Karpas-422 (cell line): Measurements from ENCODE around the gene ARV1. TPM values are rescaled to one million over a fixed set of nuclear protein-coding genes. Genes with fewer than 3 reads are reported as not detected.
"Not testable (repeated sequence)": the region's sequence is repeated elsewhere in the genome, so short reads cannot be mapped to it uniquely, and the experiment has no call there.

Experiments used
- DNase-seq: peaks from one replicate; pipeline ENCODE4 v3.0.0-alpha.2; 2015
- H2AFZ ChIP-seq: fragments of 200-600 bp; sonication (generic); 2 replicates; pipeline ENCODE4 v1.6.1; 2014; ENCODE audit warnings: antibody characterized with exemption, low read length, mixed read lengths
- H3K27ac ChIP-seq: fragments of 200-600 bp; sonication (generic); 2 replicates; pipeline ENCODE4 v1.5.1; 2014; ENCODE audit warnings: mild to moderate bottlenecking, low read length, moderate library complexity
- H3K27me3 ChIP-seq: fragments of 200-600 bp; sonication (generic); 2 replicates; pipeline ENCODE4 v1.6.1; 2014; ENCODE audit warnings: low read length, mixed read lengths
- H3K36me3 ChIP-seq: fragments of 200-600 bp; sonication (generic); 2 replicates; pipeline ENCODE4 v1.6.1; 2014; ENCODE audit warnings: low read length, mixed read lengths; ENCODE audit not compliant: insufficient read depth
- H3K4me1 ChIP-seq: fragments of 200-600 bp; sonication (generic); 2 replicates; pipeline ENCODE4 v1.6.1; 2014; ENCODE audit warnings: mild to moderate bottlenecking, low read length, mixed read lengths
- H3K4me2 ChIP-seq: fragments of 200-600 bp; sonication (generic); 2 replicates; pipeline ENCODE4 v1.6.1; 2014; ENCODE audit warnings: low read length, low read depth, mild to moderate bottlenecking; ENCODE audit not compliant: poor library complexity, severe bottlenecking
- H3K4me3 ChIP-seq: fragments of 200-600 bp; sonication (generic); 2 replicates; pipeline ENCODE4 v1.5.1; 2014; ENCODE audit warnings: mild to moderate bottlenecking, antibody characterized with exemption, low read length, mixed read lengths
- H3K79me2 ChIP-seq: fragments of 200-600 bp; sonication (generic); 2 replicates; pipeline ENCODE4 v1.6.1; 2014; ENCODE audit warnings: mild to moderate bottlenecking, low read length, mixed read lengths
- H3K9ac ChIP-seq: fragments of 200-600 bp; sonication (generic); 2 replicates; pipeline ENCODE4 v1.6.0; 2014; ENCODE audit warnings: low read length
- H3K9me2 ChIP-seq: fragments of 200-600 bp; sonication (generic), shearing (Covaris generic); replicated peaks from 2 replicates; pipeline ENCODE4 v1.6.0; 2014; ENCODE audit warnings: mild to moderate bottlenecking, low read length, moderate library complexity; ENCODE audit not compliant: insufficient read depth
- H3K9me3 ChIP-seq: fragments of 300-700, 200-600 bp; sonication (generic); 2 replicates; pipeline ENCODE4 v1.6.1; 2014; ENCODE audit warnings: low read length, mixed read lengths
- H4K20me1 ChIP-seq: fragments of 200-600 bp; sonication (generic); 2 replicates; pipeline ENCODE4 v1.6.1; 2014; ENCODE audit warnings: mild to moderate bottlenecking, antibody characterized with exemption, low read length, low read depth; ENCODE audit not compliant: insufficient read depth
- total RNA-seq: library from RNA; depleted of rRNA; stranded (reverse); fragments of >200 nt; shearing (Covaris generic); gene quantifications from 2 replicates; pipeline ENCODE4 v1.2.3, GENCODE V29; 2014; ENCODE audit warnings: low replicate concordance

Gene ARV1
- total RNA-seq, 1 experiment from 2014 or later, result 35.1 TPM

GRCh38 chr1:230987448-230987847 lies 8.6 kb downstream of the ARV1 start:
- no peak for DNase-seq
- H2AFZ ChIP-seq, result no peak overlapping the region
- H3K36me3 ChIP-seq, result peaks cover 36% of the 10 kb centered on the region
- peaks cover 74% of the 10 kb centered on the region for H3K79me2 ChIP-seq
- H3K27me3 ChIP-seq, result no peaks in the 10 kb centered on the region
- no peak overlapping the region for H3K27ac ChIP-seq
- no peak overlapping the region for H3K4me3 ChIP-seq
- H3K4me1 ChIP-seq, result peaks cover 4% of the 10 kb centered on the region; the same call in 1 of the 2 replicates
- no peaks in the 10 kb centered on the region for H3K9me2 ChIP-seq
- 0 out of 2 replicates have a peak, but pooled peaks cover 3% of the 10 kb centered on the region for H4K20me1 ChIP-seq
- H3K9me3 ChIP-seq, result no peaks in the 10 kb centered on the region
- no peak overlapping the region for H3K4me2 ChIP-seq
- H3K9ac ChIP-seq, result no peak overlapping the region

- H3K9ac ChIP-seq, result no peak overlapping the region
- no peaks in the 10 kb centered on the region for H3K9me3 ChIP-seq
- no peak overlapping the region for H3K4me2 ChIP-seq
- H3K27ac ChIP-seq, result no peak overlapping the region
- no peaks in the 10 kb centered on the region for H3K4me1 ChIP-seq
- H4K20me1 ChIP-seq, result no peaks in the 10 kb centered on the region
- no peak overlapping the region for H3K4me3 ChIP-seq
- peaks cover 46% of the 10 kb centered on the region for H3K36me3 ChIP-seq
- no peak overlapping the region for H2AFZ ChIP-seq
- no peaks in the 10 kb centered on the region for H3K9me2 ChIP-seq
- no peaks in the 10 kb centered on the region for H3K27me3 ChIP-seq
- peaks cover 33% of the 10 kb centered on the region for H3K79me2 ChIP-seq
- no peak for DNase-seq
Measured at GRCh38 chr1:230992100-230992774, 13.3 kb downstream of the ARV1 start.

- Histone ChIP-seq H3K27ac (no peak overlapping the region), H3K79me2 (peaks cover 9% of the 10 kb centered on the region), H4K20me1 (no peaks in the 10 kb centered on the region), H2AFZ (no peak overlapping the region), H3K9me2 (no peaks in the 10 kb centered on the region), H3K27me3 (no peaks in the 10 kb centered on the region), H3K9ac (no peak overlapping the region), H3K4me3 (no peak overlapping the region), H3K9me3 (no peaks in the 10 kb centered on the region), H3K4me1 (no peaks in the 10 kb centered on the region), H3K4me2 (no peak overlapping the region), H3K36me3 (peaks cover 53% of the 10 kb centered on the region)
- DNase-seq, result no peak
Measured at GRCh38 chr1:230994860-230995259, 16.0 kb downstream of the ARV1 start.

GRCh38 chr1:231000201-231000600 lies 21.3 kb downstream of the ARV1 start:
- H3K79me2 ChIP-seq, result no peaks in the 10 kb centered on the region
- no peak overlapping the region for H2AFZ ChIP-seq
- H3K9me3 ChIP-seq, result peaks cover 3% of the 10 kb centered on the region; the same call in 1 of the 2 replicates
- H3K36me3 ChIP-seq, result peaks cover 52% of the 10 kb centered on the region
- H3K27ac ChIP-seq, result no peak overlapping the region
- no peaks in the 10 kb centered on the region for H3K27me3 ChIP-seq
- H3K9me2 ChIP-seq, result no peaks in the 10 kb centered on the region
- no peak overlapping the region for H3K4me3 ChIP-seq
- no peak for DNase-seq
- H3K4me1 ChIP-seq, result no peaks in the 10 kb centered on the region
- H3K4me2 ChIP-seq, result no peak overlapping the region
- H4K20me1 ChIP-seq, result no peaks in the 10 kb centered on the region
- no peak overlapping the region for H3K9ac ChIP-seq

- H3K9ac ChIP-seq, result no peak overlapping the region
- no peaks in the 10 kb centered on the region for H3K27me3 ChIP-seq
- no peak for DNase-seq
- no peak overlapping the region for H2AFZ ChIP-seq
- peaks cover 48% of the 10 kb centered on the region for H3K36me3 ChIP-seq
- H3K4me1 ChIP-seq, result no peaks in the 10 kb centered on the region
- H3K27ac ChIP-seq, result no peak overlapping the region
- H3K4me2 ChIP-seq, result no peak overlapping the region
- H3K4me3 ChIP-seq, result no peak overlapping the region
- peaks cover 4% of the 10 kb centered on the region; the same call in 1 of the 2 replicates for H3K9me3 ChIP-seq
- no peaks in the 10 kb centered on the region for H3K9me2 ChIP-seq
- no peaks in the 10 kb centered on the region for H4K20me1 ChIP-seq
- H3K79me2 ChIP-seq, result no peaks in the 10 kb centered on the region
Measured at GRCh38 chr1:231000639-231001038, 21.7 kb downstream of the ARV1 start.

GRCh38 chr1:231001892-231002291 lies 23.0 kb downstream of the ARV1 start:
- H3K27ac ChIP-seq, result no peak overlapping the region
- H3K4me3 ChIP-seq, result no peak overlapping the region
- DNase-seq, result no peak
- H3K9ac ChIP-seq, result no peak overlapping the region
- no peak overlapping the region for H2AFZ ChIP-seq
- H3K36me3 ChIP-seq, result peaks cover 41% of the 10 kb centered on the region
- no peaks in the 10 kb centered on the region for H3K79me2 ChIP-seq
- H3K4me1 ChIP-seq, result no peaks in the 10 kb centered on the region
- H3K9me2 ChIP-seq, result no peaks in the 10 kb centered on the region
- H4K20me1 ChIP-seq, result no peaks in the 10 kb centered on the region
- peaks cover 7% of the 10 kb centered on the region; the same call in 1 of the 2 replicates for H3K9me3 ChIP-seq
- no peak overlapping the region for H3K4me2 ChIP-seq
- H3K27me3 ChIP-seq, result no peaks in the 10 kb centered on the region

- not testable (repeated sequence) for H2AFZ ChIP-seq, DNase-seq, H3K36me3 ChIP-seq, H3K9me3 ChIP-seq, H3K4me2 ChIP-seq, H3K79me2 ChIP-seq, H3K9ac ChIP-seq, H3K27me3 ChIP-seq, H4K20me1 ChIP-seq, H3K4me1 ChIP-seq, H3K9me2 ChIP-seq, H3K4me3 ChIP-seq, H3K27ac ChIP-seq
Measured at GRCh38 chr1:231007535-231007934, 28.6 kb downstream of the ARV1 start.

GRCh38 chr1:231011360-231011759 lies 32.5 kb downstream of the ARV1 start:
- H3K4me1 ChIP-seq, result no peaks in the 10 kb centered on the region
- H3K27ac ChIP-seq, result no peak overlapping the region
- H3K9me2 ChIP-seq, result no peaks in the 10 kb centered on the region
- H3K4me2 ChIP-seq, result no peak overlapping the region
- H3K36me3 ChIP-seq, result no peaks in the 10 kb centered on the region
- no peaks in the 10 kb centered on the region for H4K20me1 ChIP-seq
- H3K79me2 ChIP-seq, result no peaks in the 10 kb centered on the region
- H3K9ac ChIP-seq, result no peak overlapping the region
- no peaks in the 10 kb centered on the region for H3K27me3 ChIP-seq
- H3K4me3 ChIP-seq, result no peak overlapping the region
- DNase-seq, result no peak
- H3K9me3 ChIP-seq, result no peaks in the 10 kb centered on the region
- no peak overlapping the region for H2AFZ ChIP-seq
